T-cell (primary cell): ENCODE results near the gene MYH15. TPM values are rescaled to one million over a fixed set of nuclear protein-coding genes. Genes with fewer than 3 reads are reported as not detected.

ENCODE experiments used
- ATAC-seq, 4 experiments: fragments of 200-7000 bp in 3 of 4; fragments of 150-1000 bp in 1 of 4; cut with Tn5 transposase; replicated peaks in 1 of 4; 1 replicate in 3 of 4; 2 replicates in 1 of 4; pipeline ENCODE4 v1.10.0; 2021; ENCODE audit warnings: moderate library complexity in 3 of 4, mild to moderate bottlenecking in 2 of 4, moderate number of reproducible peaks in 1 of 4
- CTCF ChIA-PET, 2 donors: fragments of 300-600 bp; sonication (Branson Sonifier 250); formaldehyde crosslinking; loops; one replicate each; lab custom pipeline; 2022; ENCODE audit warnings: antibody characterized with exemption in 2 of 2; lab: Charles Lee
- POLR2A ChIA-PET, 2 donors: fragments of 300-600 bp; sonication (Branson Sonifier 250); formaldehyde crosslinking; loops; one replicate each; lab custom pipeline; 2022; ENCODE audit warnings: antibody characterized with exemption in 2 of 2; lab: Charles Lee
- DNase-seq, 35 experiments: peaks; one replicate each; pipeline versions ENCODE4 v3.0.0 to v3.0.0-alpha.2; 2013 to 2023
- H3K27ac ChIP-seq: one replicate; pipeline ENCODE4 v1.5.1; 2013; ENCODE audit warnings: low read length
- H3K27me3 ChIP-seq, 2 experiments: replicated peaks in 1 of 2; 1 replicate in 1 of 2; 2 replicates in 1 of 2; pipeline versions ENCODE4 v1.6.1 to v1.7.0; 2013; ENCODE audit warnings: low read length in 1 of 2, mixed read lengths in 1 of 2; ENCODE audit not compliant: control insufficient read depth in 2 of 2, insufficient read depth in 2 of 2; ENCODE audit errors: extremely low read depth in 1 of 2
- H3K36me3 ChIP-seq, 2 donors: 1 replicate in 1 of 2; 2 replicates in 1 of 2; pipeline versions ENCODE4 v1.6.1 to v1.7.0; 2013; ENCODE audit warnings: low read length in 1 of 2; ENCODE audit not compliant: control insufficient read depth in 2 of 2, insufficient read depth in 1 of 2; ENCODE audit errors: extremely low read depth in 1 of 2
- H3K4me1 ChIP-seq, 2 experiments: 1 replicate in 1 of 2; 2 replicates in 1 of 2; pipeline versions ENCODE4 v1.6.1 to v1.7.0; 2013; ENCODE audit warnings: low read length in 2 of 2, mixed read lengths in 1 of 2; ENCODE audit not compliant: insufficient read depth in 2 of 2, control insufficient read depth in 1 of 2; ENCODE audit errors: extremely low read depth in 1 of 2
- H3K4me3 ChIP-seq, 2 donors: 1 replicate in 1 of 2; 2 replicates in 1 of 2; pipeline versions ENCODE4 v1.5.1 to v1.7.0; 2013; ENCODE audit warnings: mild to moderate bottlenecking in 2 of 2, low read length in 1 of 2, moderate library complexity in 1 of 2; ENCODE audit not compliant: control insufficient read depth in 1 of 2; ENCODE audit errors: extremely low read depth in 1 of 2
- H3K9me3 ChIP-seq: 2 replicates; pipeline ENCODE4 v1.7.0; 2013
- H3K27ac Mint-ChIP-seq, 2 donors: one replicate each; pipeline ENCODE4 v1.8.0; 2020 to 2021; ENCODE audit warnings: mild to moderate bottlenecking in 2 of 2, mixed read lengths in 2 of 2
- H3K27me3 Mint-ChIP-seq, 2 donors: one replicate each; pipeline ENCODE4 v1.8.0; 2021 to 2022; ENCODE audit warnings: mixed read lengths in 2 of 2
- H3K36me3 Mint-ChIP-seq: one replicate; pipeline ENCODE4 v1.8.0; 2021; ENCODE audit warnings: mixed read lengths
- H3K4me1 Mint-ChIP-seq, 3 donors: one replicate each; pipeline ENCODE4 v1.8.0; 2020 to 2022; ENCODE audit warnings: mixed read lengths in 3 of 3, mild to moderate bottlenecking in 1 of 3
- H3K4me3 Mint-ChIP-seq, 3 donors: one replicate each; pipeline ENCODE4 v1.8.0; 2020 to 2022; ENCODE audit warnings: mild to moderate bottlenecking in 3 of 3, mixed read lengths in 3 of 3, moderate library complexity in 3 of 3
- H3K9me3 Mint-ChIP-seq, 3 donors: one replicate each; pipeline ENCODE4 v1.8.0; 2020 to 2022; ENCODE audit warnings: mixed read lengths in 3 of 3
- WGBS: methylation state at CpG from one replicate; pipeline ENCODE4 v1.1.5; 2013; ENCODE audit warnings: missing lambda C conversion rate; ENCODE audit not compliant: insufficient coverage; 5-methylcytosine and 5-hydroxymethylcytosine counted together
- total RNA-seq, 35 experiments: library from RNA in 6 of 35; stranded (reverse) in 6 of 35; fragments of 120-200 nt in 1 of 35; gene quantifications; one replicate each; pipeline versions ENCODE4 v1.2.1 to v1.2.4 and lab custom pipeline; 2013 to 2026

MYH15 gene
- total RNA-seq, 5 donors from 2014 or later (not counting 1 experiment from before 2014, with no cell fraction given): 0.07 to 0.18 (median 0.11) TPM; not detected in 1

DNA sequence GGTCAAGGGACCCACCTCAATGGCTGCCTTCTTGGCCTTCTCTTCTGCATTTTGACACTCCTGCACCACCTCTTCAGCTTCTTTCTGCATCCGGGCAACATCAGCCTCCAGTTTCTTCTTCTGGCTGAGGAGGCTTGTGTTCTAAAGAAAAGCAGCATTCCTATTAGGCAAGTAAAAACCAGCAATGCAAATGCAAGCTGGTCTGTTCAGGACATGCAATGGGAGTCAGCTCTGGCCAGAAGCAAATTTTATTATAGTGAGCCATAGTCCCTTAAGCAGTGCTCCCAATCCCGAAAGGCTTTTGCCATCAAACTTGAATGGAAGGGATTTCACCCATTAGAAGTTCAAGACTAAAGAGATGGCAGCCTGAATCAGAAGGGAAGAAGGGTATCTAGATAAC is 116.4 kb downstream of the MYH15 start:
- H3K9me3 Mint-ChIP-seq: no peaks in the 10 kb centered on the region
- no peaks in the 10 kb centered on the region for H3K36me3 ChIP-seq
- POLR2A ChIA-PET: no interaction called here

DNA sequence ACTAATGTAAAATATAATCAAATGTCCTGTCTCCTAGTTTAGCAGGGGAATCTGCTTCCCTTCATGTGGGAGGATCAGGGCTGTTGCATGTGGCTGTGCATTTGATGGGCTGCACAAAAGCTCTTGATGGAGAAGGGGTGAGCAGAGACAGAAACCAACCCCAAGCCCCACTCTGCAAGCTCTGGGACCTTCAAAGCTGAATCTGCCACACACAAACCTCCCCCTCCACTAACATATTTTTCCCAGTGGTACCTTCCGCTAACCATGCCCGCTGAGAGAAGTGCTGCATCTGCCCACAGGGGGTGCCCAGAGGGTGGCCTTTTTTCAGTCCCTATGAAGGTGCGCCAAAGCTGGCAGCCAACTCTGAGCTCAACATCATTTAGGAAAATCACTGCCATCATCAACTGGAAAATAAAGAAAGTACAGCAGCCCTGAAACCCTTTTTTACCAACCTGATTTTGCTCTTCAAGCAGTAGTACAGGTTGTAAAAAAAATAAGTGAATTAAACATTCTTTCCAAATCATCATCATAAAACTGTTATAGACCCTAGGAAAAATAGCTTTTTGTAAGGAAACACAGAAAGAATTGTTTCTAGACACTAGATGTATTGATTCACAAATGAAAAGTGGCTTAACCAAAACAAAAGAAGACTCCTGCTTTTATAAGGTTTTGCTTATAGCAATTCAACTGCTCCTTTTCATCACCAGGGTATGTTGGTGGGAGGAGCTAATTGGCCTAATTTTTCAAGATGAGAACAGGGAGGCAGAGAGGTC is 117.1 kb downstream of the MYH15 start:
- 100% methylated on average over 1 of the region's 3 CpGs for WGBS
- Mint-ChIP-seq H3K4me3 (no peak overlapping the region), H3K27ac (no peak overlapping the region), H3K4me1 (peaks cover 0 to 5% (median 0%) of the 10 kb centered on the region in 3 donors), H3K27me3 (peaks cover 0 to 11% of the 10 kb centered on the region in 2 donors), H3K36me3 (no peaks in the 10 kb centered on the region), H3K9me3 (no peaks in the 10 kb centered on the region)
- H3K9me3 ChIP-seq: no peaks in the 10 kb centered on the region
- no peak overlapping the region for H3K27ac ChIP-seq
- H3K36me3 ChIP-seq: no peaks in the 10 kb centered on the region
- no peak for DNase-seq
- ChIA-PET POLR2A (no interaction called here), CTCF (no interaction called here)
- peaks cover 0 to 3% of the 10 kb centered on the region in 2 experiments for H3K27me3 ChIP-seq
- H3K4me3 ChIP-seq: no peak overlapping the region
- no peak for ATAC-seq
- H3K4me1 ChIP-seq: peaks cover 0 to 8% of the 10 kb centered on the region in 2 experiments

More for the DNA sequence above, 116.4 kb downstream of the MYH15 start:
- Mint-ChIP-seq H3K27me3 (peaks cover 0 to 11% of the 10 kb centered on the region in 2 donors), H3K4me1 (peaks cover 0 to 2% (median 0%) of the 10 kb centered on the region in 3 donors), H3K4me3 (no peak overlapping the region), H3K36me3 (no peaks in the 10 kb centered on the region), H3K27ac (no peak overlapping the region)
- peaks cover 0 to 3% of the 10 kb centered on the region in 2 experiments for H3K27me3 ChIP-seq
- peaks cover 0 to 6% of the 10 kb centered on the region in 2 experiments for H3K4me1 ChIP-seq
- no peak for ATAC-seq
- CTCF ChIA-PET: no interaction called here
- no peak for DNase-seq
- no CpG with 5 or more reads among the region's 2 CpGs for WGBS
- no peak overlapping the region for H3K27ac ChIP-seq
- no peak overlapping the region for H3K4me3 ChIP-seq
- H3K9me3 ChIP-seq: no peaks in the 10 kb centered on the region

DNA sequence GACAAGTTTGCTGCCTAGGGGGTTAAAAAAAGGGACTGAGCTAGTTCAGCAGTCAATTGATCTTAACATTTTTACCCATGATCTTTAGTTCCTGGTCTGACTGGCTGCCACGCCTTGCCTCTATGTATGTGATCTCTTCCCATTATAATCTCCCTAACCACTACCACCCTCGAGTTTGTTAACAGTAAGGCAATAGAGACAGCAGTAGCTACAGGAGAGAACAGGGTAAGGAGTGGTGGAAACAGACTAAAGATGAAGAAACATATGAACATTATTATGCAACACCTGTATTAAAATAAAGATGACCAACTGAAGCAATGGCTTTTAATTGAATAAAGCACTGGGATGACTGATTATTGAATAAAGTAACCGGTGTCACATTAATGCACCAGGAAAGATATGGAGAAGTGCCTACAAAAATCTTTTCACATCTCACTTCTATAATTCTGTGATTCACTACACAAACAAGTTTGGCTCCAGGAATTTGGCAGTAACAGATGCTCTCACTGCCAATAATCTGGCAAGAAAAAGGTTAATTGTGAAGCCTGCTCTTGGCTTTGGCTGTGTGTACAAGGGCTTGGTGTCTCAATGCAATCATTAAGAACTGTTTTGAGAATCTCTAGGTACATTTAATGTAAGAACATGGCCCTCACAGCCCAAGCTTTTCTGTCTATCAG is 118.3 kb downstream of the MYH15 start:
- DNase-seq (no peak), ATAC-seq (no peak)
- no peaks in the 10 kb centered on the region for H3K9me3 Mint-ChIP-seq
- peaks cover 0 to 8% of the 10 kb centered on the region in 2 donors for H3K27me3 Mint-ChIP-seq
- no peaks in the 10 kb centered on the region for H3K36me3 Mint-ChIP-seq
- Histone ChIP-seq H3K27ac (no peak overlapping the region), H3K4me3 (no peak overlapping the region), H3K36me3 (no peaks in the 10 kb centered on the region), H3K9me3 (no peaks in the 10 kb centered on the region), H3K4me1 (peaks cover 0 to 9% of the 10 kb centered on the region in 2 experiments), H3K27me3 (peaks cover 0 to 3% of the 10 kb centered on the region in 2 experiments)
- no CpG with 5 or more reads among the region's 3 CpGs for WGBS
- peaks cover 0 to 9% (median 1%) of the 10 kb centered on the region in 3 donors for H3K4me1 Mint-ChIP-seq
- POLR2A ChIA-PET: no interaction called here
- CTCF ChIA-PET: no interaction called here
- H3K27ac Mint-ChIP-seq: no peak overlapping the region
- H3K4me3 Mint-ChIP-seq: no peak overlapping the region

DNA sequence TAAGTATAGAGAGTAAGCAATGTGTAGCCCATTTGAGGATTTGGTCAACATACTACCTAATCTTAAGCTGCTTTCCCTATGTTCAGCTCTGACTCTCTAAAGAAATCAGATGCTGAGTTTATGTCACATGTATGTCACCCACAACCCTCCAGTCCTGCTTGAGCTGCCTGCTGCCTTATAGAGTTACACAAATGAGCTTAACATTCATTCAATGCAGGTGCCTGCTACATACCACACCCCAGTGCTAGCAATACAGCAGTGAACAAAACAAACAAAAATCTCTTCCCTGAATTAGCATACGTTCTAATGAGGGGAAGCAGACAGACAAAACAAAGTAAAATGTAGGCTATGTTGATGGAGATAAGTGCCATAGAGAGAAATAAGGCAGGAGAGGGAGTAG is 121.0 kb downstream of the MYH15 start:
- Histone ChIP-seq H3K4me3 (no peak overlapping the region), H3K36me3 (no peaks in the 10 kb centered on the region), H3K27me3 (peaks cover 0 to 3% of the 10 kb centered on the region in 2 experiments), H3K4me1 (peaks cover 0 to 4% of the 10 kb centered on the region in 2 experiments), H3K27ac (no peak overlapping the region), H3K9me3 (no peaks in the 10 kb centered on the region)
- ATAC-seq (no peak), DNase-seq (no peak)
- Mint-ChIP-seq H3K36me3 (no peaks in the 10 kb centered on the region), H3K27ac (no peak overlapping the region), H3K4me1 (peaks cover 0 to 7% (median 1%) of the 10 kb centered on the region in 3 donors), H3K4me3 (no peak overlapping the region), H3K9me3 (no peaks in the 10 kb centered on the region), H3K27me3 (peaks cover 0 to 8% of the 10 kb centered on the region in 2 donors)
- ChIA-PET POLR2A (no interaction called here), CTCF (interaction anchor here in 1 of 2 donors (1.2 kb wide), 1 partner anchor 15 kb away, joined by 3 read pairs; no protein-coding TSS in a partner anchor)
- WGBS: no CpG with 5 or more reads among the region's 1 CpG

DNA sequence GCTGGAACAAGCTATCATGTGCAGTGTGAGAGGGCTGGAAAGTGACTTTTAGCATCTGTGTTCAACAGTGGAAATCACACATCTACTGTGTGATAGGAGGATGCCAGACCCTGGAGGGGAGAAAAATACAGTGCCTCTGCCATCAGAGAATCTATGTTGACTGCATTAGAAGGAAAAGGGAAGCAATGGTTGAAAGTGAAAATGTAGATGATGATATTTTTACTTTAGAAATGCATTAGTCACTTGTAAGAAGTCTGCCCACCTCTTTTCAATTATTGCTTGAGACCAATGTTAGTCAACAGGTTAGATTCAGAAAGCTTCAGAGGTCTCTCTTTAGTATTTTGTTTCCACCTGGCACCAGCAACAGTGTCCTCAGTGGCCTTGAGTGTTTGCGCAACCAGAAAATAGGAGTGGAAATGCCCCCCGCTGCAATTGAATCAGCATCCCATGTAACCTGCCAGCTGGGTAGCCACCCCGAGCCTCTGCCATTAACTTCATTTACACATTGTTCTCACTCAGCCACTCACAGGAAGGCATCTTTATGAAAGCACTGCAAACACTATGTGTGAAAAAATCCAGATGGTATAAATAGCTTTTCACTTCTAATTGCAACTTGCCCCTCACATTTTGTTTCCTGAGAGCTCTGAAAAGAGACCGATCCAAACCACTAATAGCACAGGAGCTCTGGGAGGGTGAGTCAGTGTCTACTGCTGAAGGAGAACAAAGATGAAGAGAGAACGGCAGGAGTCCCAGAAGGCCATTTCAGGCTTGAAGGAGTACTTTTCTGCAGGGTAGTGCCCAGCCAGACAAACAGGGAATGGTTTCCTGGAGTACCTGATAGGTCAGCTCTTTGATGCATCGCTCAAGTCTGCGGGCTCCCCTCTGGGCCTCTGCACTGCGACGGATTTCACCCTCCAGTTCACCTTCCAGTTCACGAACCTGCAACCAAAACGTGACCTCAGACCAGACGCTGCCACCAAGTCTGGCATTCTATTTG is 122.0 kb downstream of the MYH15 start:
- H3K4me1 Mint-ChIP-seq: peaks cover 0 to 7% (median 1%) of the 10 kb centered on the region in 3 donors
- POLR2A ChIA-PET: interaction anchor here in 1 of 2 donors (0.6 kb wide), 1 partner anchor 267 kb away, joined by 3 read pairs; no protein-coding TSS in a partner anchor
- H3K36me3 ChIP-seq: no peaks in the 10 kb centered on the region
- 66% methylated on average over 9 of the region's 12 CpGs for WGBS
- peaks cover 0 to 8% of the 10 kb centered on the region in 2 donors for H3K27me3 Mint-ChIP-seq
- DNase-seq: peak in 1 of 35 experiments; percentile 10
- no peaks in the 10 kb centered on the region for H3K9me3 ChIP-seq
- H3K27me3 ChIP-seq: peaks cover 0 to 3% of the 10 kb centered on the region in 2 experiments
- H3K4me3 ChIP-seq: no peak overlapping the region
- H3K27ac Mint-ChIP-seq: no peak overlapping the region
- H3K27ac ChIP-seq: no peak overlapping the region
- no peaks in the 10 kb centered on the region for H3K36me3 Mint-ChIP-seq
- ATAC-seq: no peak
- no peak overlapping the region for H3K4me3 Mint-ChIP-seq
- CTCF ChIA-PET: interaction anchor here in 1 of 2 donors (1.1 to 1.2 kb wide), 2 partner anchors 16 to 68 kb away, joined by 3 read pairs; no protein-coding TSS in a partner anchor
- H3K4me1 ChIP-seq: peaks cover 0 to 4% of the 10 kb centered on the region in 2 experiments
- no peaks in the 10 kb centered on the region for H3K9me3 Mint-ChIP-seq
